Smooth muscle cell (in vitro differentiated cells): ENCODE data around the gene MYCN. TPM values are rescaled to one million over a fixed set of nuclear protein-coding genes. Genes with fewer than 3 reads are reported as not detected.

ENCODE experiments used
- DNase-seq: peaks from one replicate; lab custom pipeline; 2025; ENCODE audit not compliant: unreplicated experiment; lab: John Stamatoyannopoulos, UW
- H2AFZ ChIP-seq: fragments of 200-600 bp; sonication (generic); 2 replicates; pipeline ENCODE4 v1.6.0; 2016; ENCODE audit warnings: antibody characterized with exemption, low read depth, mild to moderate bottlenecking
- H3F3A ChIP-seq: fragments of 200-600 bp; sonication (generic); 2 replicates; pipeline ENCODE4 v1.6.0; 2017; ENCODE audit warnings: antibody characterized with exemption, low read depth
- H3K27ac ChIP-seq: fragments of 200-600 bp; sonication (generic); 2 replicates; pipeline ENCODE4 v1.5.1; 2016; ENCODE audit warnings: low read depth, mild to moderate bottlenecking
- H3K27me3 ChIP-seq: fragments of 200-600 bp; sonication (generic); 2 replicates; pipeline ENCODE4 v1.6.1; 2016; ENCODE audit warnings: low read depth, mild to moderate bottlenecking
- H3K36me3 ChIP-seq: fragments of 200-600 bp; sonication (generic); 2 replicates; pipeline ENCODE4 v1.5.1; 2016; ENCODE audit warnings: low read depth
- H3K4me1 ChIP-seq: fragments of 200-600 bp; sonication (generic); 2 replicates; pipeline ENCODE4 v1.5.1; 2016; ENCODE audit warnings: low read depth
- H3K4me2 ChIP-seq: fragments of 200-600 bp; sonication (generic); 2 replicates; pipeline ENCODE4 v1.6.0; 2016; ENCODE audit warnings: mild to moderate bottlenecking
- H3K4me3 ChIP-seq: fragments of 200-600 bp; sonication (generic); 2 replicates; pipeline ENCODE4 v1.5.1; 2016; ENCODE audit warnings: mild to moderate bottlenecking
- H3K79me2 ChIP-seq: fragments of 200-600 bp; sonication (generic); 2 replicates; pipeline ENCODE4 v1.6.0; 2016; ENCODE audit warnings: low read depth, mild to moderate bottlenecking
- H3K9ac ChIP-seq: fragments of 200-600 bp; sonication (generic); 2 replicates; pipeline ENCODE4 v1.6.0; 2016; ENCODE audit warnings: low read depth
- H3K9me3 ChIP-seq: fragments of 200-600 bp; sonication (generic); replicated peaks from 2 replicates; pipeline ENCODE4 v1.5.1; 2016; ENCODE audit warnings: low read depth
- H4K20me1 ChIP-seq: fragments of 200-600 bp; sonication (generic); 2 replicates; pipeline ENCODE4 v1.6.0; 2016; ENCODE audit warnings: low read depth
- WGBS: methylation state at CpG from one replicate; pipeline ENCODE4 v1.1.7; 2016; ENCODE audit warnings: low lambda C conversion rate; 5-methylcytosine and 5-hydroxymethylcytosine counted together
- polyA plus RNA-seq: library from polyadenylated mRNA; unstranded; fragments of >200 nt; fragmentation: Nextera tagmentation; extraction: Ambion mirVana; gene quantifications from 2 replicates; pipeline ENCODE4 v1.2.1, GENCODE V29; 2016
- total RNA-seq: library from RNA; depleted of rRNA; stranded (reverse); fragments of >200 nt; gene quantifications from 2 replicates; pipeline ENCODE4 v1.2.3, GENCODE V29; 2014
- TF ChIP-seq, protein P1 (sequence below): fragments of 200-600 bp; sonication (generic); IDR thresholded peaks from 2 replicates; pipeline ENCODE4 v1.5.1; 2017; ENCODE audit warnings: borderline replicate concordance, mild to moderate bottlenecking, antibody characterized with exemption; ENCODE audit not compliant: insufficient read depth, poor library complexity, severe bottlenecking

MYCN gene
- total and polyA plus RNA-seq, 2 experiments from 2014 or later, result 6.9 to 18.3 TPM

DNA sequence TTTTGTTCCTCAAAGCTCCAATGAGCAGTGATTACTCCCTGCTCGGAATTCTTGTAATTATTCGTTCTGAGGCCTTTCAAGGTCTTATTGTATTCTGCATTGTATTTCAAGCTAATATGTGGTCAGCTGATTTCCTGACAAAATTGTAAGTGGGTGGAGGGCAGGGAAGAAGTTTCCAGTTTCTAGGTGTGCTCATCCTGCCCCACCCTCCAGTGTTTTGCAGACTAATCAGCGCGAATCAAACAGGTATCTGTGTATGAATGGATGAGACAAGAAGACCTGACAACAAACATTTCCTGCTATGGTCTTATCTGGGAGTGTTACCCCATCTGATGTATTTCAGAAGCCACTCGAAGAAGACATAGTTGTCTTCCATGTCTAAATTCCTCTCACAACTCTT lies 35.3 kb downstream of the MYCN start:
- H3K27me3 ChIP-seq, result no peaks in the 10 kb centered on the region
- H3K4me2 ChIP-seq, result no peak overlapping the region
- 87% methylated on average over 5 of the region's 5 CpGs for WGBS
- peak overlapping the region; percentile 67 for H3K27ac ChIP-seq
- peaks cover 6% of the 10 kb centered on the region for H3K4me1 ChIP-seq
- DNase-seq, result no peak
- H3K9me3 ChIP-seq, result no peaks in the 10 kb centered on the region
- H3K36me3 ChIP-seq, result no peaks in the 10 kb centered on the region
- no peaks in the 10 kb centered on the region for H4K20me1 ChIP-seq
- no peaks in the 10 kb centered on the region for H3F3A ChIP-seq
- no peak overlapping the region for H2AFZ ChIP-seq
- H3K4me3 ChIP-seq, result no peak overlapping the region
- TF ChIP-seq, protein P1, sequence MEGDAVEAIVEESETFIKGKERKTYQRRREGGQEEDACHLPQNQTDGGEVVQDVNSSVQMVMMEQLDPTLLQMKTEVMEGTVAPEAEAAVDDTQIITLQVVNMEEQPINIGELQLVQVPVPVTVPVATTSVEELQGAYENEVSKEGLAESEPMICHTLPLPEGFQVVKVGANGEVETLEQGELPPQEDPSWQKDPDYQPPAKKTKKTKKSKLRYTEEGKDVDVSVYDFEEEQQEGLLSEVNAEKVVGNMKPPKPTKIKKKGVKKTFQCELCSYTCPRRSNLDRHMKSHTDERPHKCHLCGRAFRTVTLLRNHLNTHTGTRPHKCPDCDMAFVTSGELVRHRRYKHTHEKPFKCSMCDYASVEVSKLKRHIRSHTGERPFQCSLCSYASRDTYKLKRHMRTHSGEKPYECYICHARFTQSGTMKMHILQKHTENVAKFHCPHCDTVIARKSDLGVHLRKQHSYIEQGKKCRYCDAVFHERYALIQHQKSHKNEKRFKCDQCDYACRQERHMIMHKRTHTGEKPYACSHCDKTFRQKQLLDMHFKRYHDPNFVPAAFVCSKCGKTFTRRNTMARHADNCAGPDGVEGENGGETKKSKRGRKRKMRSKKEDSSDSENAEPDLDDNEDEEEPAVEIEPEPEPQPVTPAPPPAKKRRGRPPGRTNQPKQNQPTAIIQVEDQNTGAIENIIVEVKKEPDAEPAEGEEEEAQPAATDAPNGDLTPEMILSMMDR, result no peak
- H3K9ac ChIP-seq, result no peak overlapping the region
- H3K79me2 ChIP-seq, result no peaks in the 10 kb centered on the region

DNA sequence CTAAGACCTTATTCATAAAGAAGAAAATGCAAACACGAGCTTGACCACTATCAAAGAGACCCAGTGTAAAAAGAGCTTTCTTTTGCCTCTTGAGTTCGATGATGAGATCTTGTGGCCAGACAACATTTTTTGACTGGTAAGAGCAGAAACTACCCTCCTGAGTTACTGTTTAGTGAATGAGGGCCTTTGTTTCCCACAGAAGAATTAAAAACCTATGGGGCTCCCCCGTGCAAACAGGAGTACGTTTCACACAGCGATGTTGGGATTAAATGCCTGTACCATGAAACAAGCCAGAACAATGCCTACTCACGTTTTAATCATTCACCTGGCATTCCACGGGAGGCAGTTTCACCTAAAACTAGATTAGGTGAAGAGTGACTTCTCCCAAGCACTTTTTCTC lies 36.0 kb downstream of the MYCN start:
- no peaks in the 10 kb centered on the region for H4K20me1 ChIP-seq
- peak overlapping the region; percentile 67 for H3K27ac ChIP-seq
- H3K79me2 ChIP-seq, result no peaks in the 10 kb centered on the region
- no peak overlapping the region for H3K9ac ChIP-seq
- 65% methylated on average over 7 of the region's 7 CpGs for WGBS
- no peaks in the 10 kb centered on the region for H3F3A ChIP-seq
- H3K4me1 ChIP-seq, result peaks cover 8% of the 10 kb centered on the region
- H3K4me3 ChIP-seq, result no peak overlapping the region
- TF ChIP-seq, protein P1, result no peak
- no peaks in the 10 kb centered on the region for H3K36me3 ChIP-seq
- no peaks in the 10 kb centered on the region for H3K9me3 ChIP-seq
- no peak overlapping the region for H2AFZ ChIP-seq
- no peak overlapping the region for H3K4me2 ChIP-seq
- no peak for DNase-seq
- H3K27me3 ChIP-seq, result no peaks in the 10 kb centered on the region

GRCh38 chr2:15979051-15979758 lies 38.9 kb downstream of the MYCN start:
- H3F3A ChIP-seq, result no peaks in the 10 kb centered on the region
- H3K27ac ChIP-seq, result no peak overlapping the region
- H3K4me3 ChIP-seq, result no peak overlapping the region
- H4K20me1 ChIP-seq, result no peaks in the 10 kb centered on the region
- H3K4me1 ChIP-seq, result peaks cover 23% of the 10 kb centered on the region
- H2AFZ ChIP-seq, result no peak overlapping the region
- no peaks in the 10 kb centered on the region for H3K36me3 ChIP-seq
- WGBS, result 83% methylated on average over 9 of the region's 9 CpGs
- DNase-seq, result no peak
- H3K9me3 ChIP-seq, result no peaks in the 10 kb centered on the region
- no peaks in the 10 kb centered on the region for H3K27me3 ChIP-seq
- TF ChIP-seq, protein P1, result no peak
- H3K9ac ChIP-seq, result no peak overlapping the region
- H3K79me2 ChIP-seq, result no peaks in the 10 kb centered on the region
- no peak overlapping the region for H3K4me2 ChIP-seq
